Thyroid gland (tissue), 4 donors: ENCODE measurements around the gene ERFL. TPM values are rescaled to one million over a fixed set of nuclear protein-coding genes. Genes with fewer than 3 reads are reported as not detected.

Experiments used
- DNase-seq, 2 donors: peaks; one replicate each; pipeline ENCODE4 v3.0.0-alpha.2; 2019
- H3K27ac ChIP-seq, 3 donors: fragments of 200-600 bp; sonication (generic); 1 replicate in 2 of 3; 2 replicates in 1 of 3; pipeline ENCODE4 v1.5.1; 2016 to 2019; ENCODE audit warnings: mild to moderate bottlenecking in 1 of 3, moderate library complexity in 1 of 3
- H3K27me3 ChIP-seq: fragments of 200-600 bp; sonication (generic); one replicate; pipeline ENCODE4 v1.5.1; 2019
- H3K36me3 ChIP-seq, 2 donors: fragments of 200-600 bp; sonication (generic); one replicate each; pipeline ENCODE4 v1.5.1; 2016 to 2019
- H3K4me1 ChIP-seq, 2 donors: fragments of 200-600 bp; sonication (generic); one replicate each; pipeline ENCODE4 v1.5.1; 2017 to 2019
- H3K4me3 ChIP-seq, 3 donors: fragments of 200-600 bp; sonication (generic); replicated peaks in 1 of 3; 1 replicate in 2 of 3; 2 replicates in 1 of 3; pipeline ENCODE4 v1.5.1; 2016; ENCODE audit warnings: mild to moderate bottlenecking in 1 of 3
- H3K9me3 ChIP-seq: fragments of 200-600 bp; sonication (generic); one replicate; pipeline ENCODE4 v1.5.1; 2017
- POLR2A ChIP-seq, 2 donors: fragments of 450-650 bp; IDR thresholded peaks; one replicate each; pipeline ENCODE4 v1.6.1; 2017; ENCODE audit warnings: antibody characterized with exemption in 2 of 2, mild to moderate bottlenecking in 2 of 2, moderate library complexity in 1 of 2
- WGBS, 2 donors: methylation state at CpG; one replicate each; pipeline ENCODE4 v1.1.5; 2017; 5-methylcytosine and 5-hydroxymethylcytosine counted together
- intact Hi-C: fragments of 100-400 bp; cut with DNase I; formaldehyde crosslinking; loops from one replicate; pipeline ENCODE4 v1.15.1; 2023
- total RNA-seq, 4 donors: library from RNA; depleted of rRNA; stranded (reverse); fragments of >200 nt; gene quantifications; one replicate each; pipeline ENCODE4 v1.2.3, GENCODE V29; 2016
- TF ChIP-seq, protein P1 (sequence below), 6 experiments: fragments of 200-600 bp in 3 of 6; fragments of 450-650 bp in 3 of 6; sonication (generic) in 3 of 6; IDR thresholded peaks; one replicate each; pipeline ENCODE4 v1.5.1; 2016 to 2019; ENCODE audit warnings: antibody characterized with exemption in 6 of 6, mild to moderate bottlenecking in 2 of 6, inconsistent platforms in 1 of 6, moderate library complexity in 1 of 6

ERFL gene
- total RNA-seq, 4 donors from 2014 or later, result 0.24 TPM; not detected in 3

DNA sequence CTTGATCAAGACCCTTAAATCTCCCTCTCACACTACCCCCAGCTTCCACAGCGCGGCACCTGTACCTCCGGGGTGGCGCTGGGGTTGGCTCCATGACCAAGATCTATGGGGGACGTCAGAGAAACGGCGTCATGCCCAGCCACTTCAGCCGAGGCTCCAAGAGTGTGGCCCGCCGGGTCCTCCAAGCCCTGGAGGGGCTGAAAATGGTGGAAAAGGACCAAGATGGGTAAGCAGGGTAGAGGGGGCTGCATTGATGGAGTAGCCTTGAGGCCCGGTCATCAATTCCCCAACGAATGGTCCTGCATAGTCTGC lies 59.3 kb downstream of the ERFL start:
- Histone ChIP-seq H3K4me3 (no peak overlapping the region), H3K36me3 (peaks cover 47 to 54% of the 10 kb centered on the region in 2 donors), H3K27ac (no peak overlapping the region), H3K9me3 (no peaks in the 10 kb centered on the region), H3K4me1 (peaks cover 13 to 17% of the 10 kb centered on the region in 2 donors), H3K27me3 (no peaks in the 10 kb centered on the region)
- TF ChIP-seq, protein P1, sequence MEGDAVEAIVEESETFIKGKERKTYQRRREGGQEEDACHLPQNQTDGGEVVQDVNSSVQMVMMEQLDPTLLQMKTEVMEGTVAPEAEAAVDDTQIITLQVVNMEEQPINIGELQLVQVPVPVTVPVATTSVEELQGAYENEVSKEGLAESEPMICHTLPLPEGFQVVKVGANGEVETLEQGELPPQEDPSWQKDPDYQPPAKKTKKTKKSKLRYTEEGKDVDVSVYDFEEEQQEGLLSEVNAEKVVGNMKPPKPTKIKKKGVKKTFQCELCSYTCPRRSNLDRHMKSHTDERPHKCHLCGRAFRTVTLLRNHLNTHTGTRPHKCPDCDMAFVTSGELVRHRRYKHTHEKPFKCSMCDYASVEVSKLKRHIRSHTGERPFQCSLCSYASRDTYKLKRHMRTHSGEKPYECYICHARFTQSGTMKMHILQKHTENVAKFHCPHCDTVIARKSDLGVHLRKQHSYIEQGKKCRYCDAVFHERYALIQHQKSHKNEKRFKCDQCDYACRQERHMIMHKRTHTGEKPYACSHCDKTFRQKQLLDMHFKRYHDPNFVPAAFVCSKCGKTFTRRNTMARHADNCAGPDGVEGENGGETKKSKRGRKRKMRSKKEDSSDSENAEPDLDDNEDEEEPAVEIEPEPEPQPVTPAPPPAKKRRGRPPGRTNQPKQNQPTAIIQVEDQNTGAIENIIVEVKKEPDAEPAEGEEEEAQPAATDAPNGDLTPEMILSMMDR (IDR thresholded peaks at IDR 0.05), result no peak
- TF ChIP-seq POLR2A (IDR thresholded peaks at IDR 0.05), result no peak
- DNase-seq, result no peak
- whole genome bisulfite sequencing, 2 donors, result 77% methylated on average over 12 of the region's 12 CpGs; no CpG with 5 or more reads in 1 of the 2 donors
- intact Hi-C loops, result no loop called here

DNA sequence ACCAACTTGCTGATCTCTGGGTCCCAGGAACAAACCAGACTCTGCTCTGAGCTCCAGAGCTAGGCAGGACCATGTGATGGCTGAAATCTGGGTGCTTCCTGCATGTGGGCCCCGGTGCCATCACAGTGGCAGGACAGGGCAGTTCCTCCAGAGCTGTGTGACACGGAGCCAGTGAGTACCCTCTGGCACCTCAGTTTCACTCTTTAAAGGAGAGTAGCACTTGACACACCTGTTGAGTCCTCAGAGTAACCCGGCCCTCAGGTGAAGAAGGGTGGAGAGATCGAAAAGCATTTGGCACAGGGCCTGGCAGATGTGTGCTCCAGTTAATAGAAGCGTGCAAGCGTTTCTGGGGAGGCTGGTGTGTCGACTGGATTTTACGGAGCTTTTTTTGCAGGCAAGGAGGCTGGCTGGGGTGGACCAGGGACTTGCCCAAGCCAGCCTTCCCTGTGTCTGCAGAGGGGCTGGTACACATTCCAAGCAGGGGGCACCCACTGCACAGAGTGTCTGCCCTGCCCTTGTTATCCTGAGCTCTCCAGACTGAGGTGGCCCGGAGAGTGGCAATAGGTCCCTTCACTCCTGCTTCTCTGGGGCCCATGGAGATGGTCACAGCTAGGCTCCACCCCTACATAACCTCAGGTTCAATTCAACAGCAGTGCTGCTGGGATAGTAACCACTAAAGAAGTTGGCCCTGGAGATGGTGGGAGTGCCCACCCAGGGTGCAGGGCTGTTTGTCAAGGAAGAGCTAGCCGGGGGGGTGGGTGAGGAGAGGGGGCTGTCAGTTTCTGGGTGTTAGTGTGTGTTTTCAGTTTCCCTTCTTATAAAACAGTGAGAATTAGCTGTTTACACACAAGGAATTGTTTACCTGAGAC lies 59.9 kb downstream of the ERFL start:
- intact Hi-C loops, result no loop called here
- Histone ChIP-seq H3K27ac (no peak overlapping the region), H3K4me3 (no peak overlapping the region), H3K27me3 (no peaks in the 10 kb centered on the region), H3K36me3 (peaks cover 50 to 57% of the 10 kb centered on the region in 2 donors), H3K9me3 (no peaks in the 10 kb centered on the region), H3K4me1 (peaks cover 13 to 17% of the 10 kb centered on the region in 2 donors)
- TF ChIP-seq POLR2A (IDR thresholded peaks at IDR 0.05), result no peak
- TF ChIP-seq, protein P1 (IDR thresholded peaks at IDR 0.05), result no peak
- 27 to 37% methylated on average over 10 of the region's 10 CpGs for WGBS, 2 donors
- peak; percentile 83 to 88 for DNase-seq

DNA sequence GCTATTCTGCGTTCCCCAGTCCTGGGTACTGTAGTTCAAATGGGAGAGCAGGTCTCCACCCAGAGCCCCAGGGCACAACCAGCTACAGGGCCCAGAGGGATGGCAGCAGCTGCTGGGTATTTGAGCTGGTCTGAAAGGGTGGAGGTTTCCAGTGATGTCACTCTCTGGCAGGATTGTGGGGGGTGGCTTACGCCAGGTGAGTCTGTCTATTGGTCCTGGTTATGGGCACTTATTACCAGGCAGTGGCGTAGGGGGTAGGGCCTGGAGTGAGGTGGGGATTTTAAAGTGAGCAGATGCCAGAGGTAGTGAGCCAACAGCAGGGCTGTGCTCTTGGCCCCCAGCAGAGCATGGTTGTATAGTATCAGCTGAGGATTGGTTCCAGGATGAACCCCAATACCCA lies 62.0 kb downstream of the ERFL start:
- no peak for DNase-seq
- H3K36me3 ChIP-seq, result peaks cover 54 to 69% of the 10 kb centered on the region in 2 donors
- intact Hi-C loops, result no loop called here

DNA sequence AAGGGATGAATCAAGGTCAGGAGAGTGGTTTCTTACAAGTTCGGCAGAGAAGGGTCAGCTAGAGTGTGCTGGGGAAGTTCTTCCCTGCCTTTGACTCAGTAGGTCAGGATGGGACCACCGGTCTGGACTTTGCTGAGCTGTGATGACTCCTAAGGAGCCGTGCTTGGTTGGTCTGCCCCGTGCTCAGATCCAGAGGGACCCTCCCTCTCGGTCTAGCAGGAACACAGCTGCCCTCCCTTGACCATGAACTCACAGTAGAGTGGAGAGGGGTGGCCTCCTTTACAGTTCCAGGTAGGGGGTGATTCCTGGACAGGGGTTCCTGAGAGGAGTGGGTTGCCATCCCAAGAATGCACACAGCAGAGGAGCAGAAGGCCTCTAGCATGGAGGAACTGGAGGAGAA lies 63.9 kb downstream of the ERFL start:
- intact Hi-C loops, result loop anchor here (5.0 kb wide), 1 partner anchor 93 kb away; the partner anchor contains the start of gene RABAC1
- no peak for DNase-seq
- Histone ChIP-seq H3K27ac (no peak overlapping the region), H3K9me3 (no peaks in the 10 kb centered on the region), H3K4me1 (peaks cover 31 to 34% of the 10 kb centered on the region in 2 donors), H3K36me3 (peaks cover 38 to 55% of the 10 kb centered on the region in 2 donors), H3K27me3 (no peaks in the 10 kb centered on the region), H3K4me3 (no peak overlapping the region)
- no peak for TF ChIP-seq POLR2A (IDR thresholded peaks at IDR 0.05)
- TF ChIP-seq, protein P1 (IDR thresholded peaks at IDR 0.05), result no peak
- WGBS, 2 donors, result 88 to 98% methylated on average over 5 of the region's 5 CpGs

More for the DNA sequence above, 62.0 kb downstream of the ERFL start:
- no peak overlapping the region for H3K4me3 ChIP-seq
- WGBS, 2 donors, result 92 to 94% methylated on average over 3 of the region's 3 CpGs
- no peak overlapping the region for H3K27ac ChIP-seq
- H3K4me1 ChIP-seq, result peaks cover 25 to 29% of the 10 kb centered on the region in 2 donors
- no peaks in the 10 kb centered on the region for H3K27me3 ChIP-seq
- H3K9me3 ChIP-seq, result no peaks in the 10 kb centered on the region
- no peak for TF ChIP-seq POLR2A (IDR thresholded peaks at IDR 0.05)
- TF ChIP-seq, protein P1 (IDR thresholded peaks at IDR 0.05), result no peak
